A549 (cell line): Measurements from ENCODE around the gene FCSK. TPM values are rescaled to one million over a fixed set of nuclear protein-coding genes. Genes with fewer than 3 reads are reported as not detected.

Experiments used
- ATAC-seq, 2 experiments: fragments of 200-7000 bp in 1 of 2; fragments of >200 bp in 1 of 2; cut with Nextera tagmentation in 1 of 2; cut with Tn5 transposase in 1 of 2; 3 replicates each; pipeline versions ENCODE4 v1.8.0 to v1.9.1; 2018 to 2020; ENCODE audit warnings: mild to moderate bottlenecking in 1 of 2, moderate library complexity in 1 of 2
- CTCF ChIA-PET: fragments of 300-600 bp; sonication (Branson Sonifier 250); formaldehyde crosslinking; extraction: SDS; loops from one replicate; lab custom pipeline; 2021; ENCODE audit warnings: antibody characterized with exemption, inconsistent platforms; lab: Yijun Ruan, JAX
- POLR2A ChIA-PET: fragments of 350-600 bp; formaldehyde crosslinking; extraction: SDS; loops from one replicate; lab custom pipeline; 2021; ENCODE audit warnings: antibody characterized with exemption, inconsistent platforms; lab: Yijun Ruan, JAX
- DNase-seq, 2 experiments: peaks; one replicate each; pipeline versions ENCODE4 v3.0.0 to v3.0.0-alpha.2; 2011 to 2016; ENCODE audit warnings: low read depth in 1 of 2, low spot score in 1 of 2
- FAIRE-seq: peaks from 2 replicates; lab custom pipeline; 2011; peaks lifted over from hg19 to GRCh38; lab: Jason Lieb, UNC
- H3K27ac ChIP-seq, 2 experiments: fragments of >200 bp; sonication (Bioruptor Twin); formaldehyde crosslinking; 3 replicates each; pipeline ENCODE4 v1.5.1; 2016 to 2017
- H3K4me1 ChIP-seq: fragments of >200 bp; sonication (Bioruptor Twin); formaldehyde crosslinking; 3 replicates; pipeline ENCODE4 v1.6.1; 2016
- H3K4me2 ChIP-seq: fragments of >200 bp; sonication (Bioruptor Twin); formaldehyde crosslinking; 3 replicates; pipeline ENCODE4 v1.6.1; 2016
- H3K4me3 ChIP-seq: fragments of >200 bp; sonication (Bioruptor Twin); formaldehyde crosslinking; 3 replicates; pipeline ENCODE4 v1.5.1; 2016
- H3K9me3 ChIP-seq: fragments of >200 bp; sonication (Bioruptor Twin); formaldehyde crosslinking; 3 replicates; pipeline ENCODE4 v1.6.1; 2016
- ATOH8 ChIP-seq: fragments of 250-450 bp; sonication (Bioruptor Pico); IDR thresholded peaks from 2 replicates; pipeline ENCODE4 v1.5.0; 2020; ENCODE audit warnings: low read depth, mild to moderate bottlenecking, moderate library complexity
- BHLHE40 ChIP-seq: IDR thresholded peaks from 2 replicates; pipeline ENCODE4 v1.6.1; 2012; ENCODE audit warnings: low read depth, low read length, inconsistent platforms
- CBX2 ChIP-seq: fragments of 200-600 bp; sonication (generic); IDR thresholded peaks from 2 replicates; pipeline ENCODE4 v1.6.1; 2016; ENCODE audit warnings: low read depth, mild to moderate bottlenecking, borderline replicate concordance
- CHD2 ChIP-seq: fragments of 150-350 bp; IDR thresholded peaks from 2 replicates; pipeline ENCODE4 v1.6.1; 2014; ENCODE audit warnings: low read length; ENCODE audit not compliant: partially characterized antibody
- EHF ChIP-seq: fragments of 250-450 bp; sonication (Bioruptor Pico); IDR thresholded peaks from 2 replicates; pipeline ENCODE4 v1.5.0; 2020; ENCODE audit warnings: mild to moderate bottlenecking
- ELK1 ChIP-seq: fragments of 150-350 bp; IDR thresholded peaks from 2 replicates; pipeline ENCODE4 v1.6.1; 2014; ENCODE audit warnings: low read depth, mild to moderate bottlenecking, low read length
- FOSB ChIP-seq: fragments of 250-450 bp; sonication (Bioruptor Pico); IDR thresholded peaks from 2 replicates; pipeline ENCODE4 v1.5.0; 2020; ENCODE audit warnings: mild to moderate bottlenecking, moderate library complexity
- FOXS1 ChIP-seq: fragments of 250-450 bp; sonication (Bioruptor Pico); IDR thresholded peaks from 2 replicates; pipeline ENCODE4 v1.5.0; 2020; ENCODE audit warnings: mild to moderate bottlenecking, moderate library complexity
- GATA3 ChIP-seq: IDR thresholded peaks from 2 replicates; pipeline ENCODE4 v1.6.1; 2012; ENCODE audit warnings: borderline replicate concordance
- HES2 ChIP-seq: fragments of >200 bp; sonication (Bioruptor Twin); formaldehyde crosslinking; IDR thresholded peaks from 2 replicates; pipeline ENCODE4 v1.6.1; 2016
- JUNB ChIP-seq: fragments of >200 bp; sonication (Bioruptor Twin); formaldehyde crosslinking; IDR thresholded peaks from 2 replicates; pipeline ENCODE4 v1.6.1; 2016
- KDM1A ChIP-seq: fragments of 200-600 bp; sonication (generic); IDR thresholded peaks from 2 replicates; pipeline ENCODE4 v1.6.1; 2016; ENCODE audit warnings: low read depth, mild to moderate bottlenecking
- MAX ChIP-seq: IDR thresholded peaks from 2 replicates; pipeline ENCODE4 v1.6.1; 2012
- POLR2A ChIP-seq: IDR thresholded peaks from 2 replicates; pipeline ENCODE4 v1.6.1; 2012; ENCODE audit warnings: mild to moderate bottlenecking, low read length
- RAD21 ChIP-seq, 2 experiments: fragments of >200 bp in 1 of 2; sonication (Bioruptor Twin) in 1 of 2; formaldehyde crosslinking in 1 of 2; IDR thresholded peaks in 1 of 2; conservative IDR thresholded peaks in 1 of 2; 2 replicates in 1 of 2; 3 replicates in 1 of 2; pipeline ENCODE4 v1.6.1; 2012 to 2018; ENCODE audit warnings: inconsistent platforms in 1 of 2
- REST ChIP-seq: fragments of 200-600 bp; sonication (generic); IDR thresholded peaks from 2 replicates; pipeline ENCODE4 v1.6.1; 2016; ENCODE audit warnings: antibody characterized with exemption, mild to moderate bottlenecking, moderate library complexity
- RFX5 ChIP-seq: fragments of 450-650 bp; IDR thresholded peaks from 2 replicates; pipeline ENCODE4 v1.7.1; 2014; ENCODE audit warnings: antibody characterized with exemption, mild to moderate bottlenecking, moderate library complexity
- ZSCAN20 ChIP-seq: fragments of 250-450 bp; sonication (Bioruptor Pico); IDR thresholded peaks from 2 replicates; pipeline ENCODE4 v1.8.0; 2022; ENCODE audit warnings: mild to moderate bottlenecking, moderate library complexity
- WGBS: methylation state at CpG from one replicate; pipeline ENCODE4 v1.1.6; 2017; ENCODE audit errors: missing lambda C conversion rate; 5-methylcytosine and 5-hydroxymethylcytosine counted together
- polyA plus RNA-seq, 4 experiments: library from polyadenylated mRNA; depleted of rRNA in 3 of 4; stranded (reverse); fragments of >200 nt; fragmentation: RNase III in 1 of 4; extraction: RNeasy Plus Mini Kit Qiagen cat#74134 plus additional on column Dnase treatment in 1 of 4; gene quantifications; 2 replicates in 3 of 4; 3 replicates in 1 of 4; pipeline ENCODE4 v1.2.3, GENCODE V29; 2011 to 2017

FCSK gene
- polyA plus RNA-seq, 2 of the 4 experiments (the other 2 are of a cell fraction), result 5.7 to 6.8 TPM

- no peak for TF ChIP-seq CHD2
- TF ChIP-seq CBX2, result no peak
- TF ChIP-seq RAD21 (conservative IDR thresholded peaks at IDR 0.05 in 1 of 2, IDR thresholded peaks at IDR 0.05 in 1 of 2), result no peak
- no peak for TF ChIP-seq BHLHE40
These were observed 24.3 kb upstream of the FCSK start (continued) for GRCh38 chr16:70429888-70430666.

GRCh38 chr16:70430667-70431536, 23.5 kb upstream of the FCSK start:
- Histone ChIP-seq H3K27ac (peak overlapping the region; percentile 93 to 95), H3K4me2 (peak overlapping the region; percentile 81), H3K9me3 (no peaks in the 10 kb centered on the region), H3K4me1 (peaks cover 80% of the 10 kb centered on the region), H3K4me3 (no peak overlapping the region)
- ChIA-PET CTCF (interaction anchor here (0.7 to 1.0 kb wide), 2 partner anchors 39 to 60 kb away, joined by 3 read pairs; no protein-coding TSS in a partner anchor), POLR2A (interaction anchor here (1.0 to 3.0 kb wide), 2 partner anchors 23 to 50 kb away, joined by 5 to 8 read pairs; no protein-coding TSS in a partner anchor)
- FAIRE-seq, result no peak
- no peak for ATAC-seq
- 67% methylated on average over 11 of the region's 11 CpGs for WGBS
- no peak for TF ChIP-seq RFX5
- TF ChIP-seq MAX, result no peak
- TF ChIP-seq KDM1A, result no peak
- TF ChIP-seq ATOH8 (CRISPR knock-in tag), result no peak
- TF ChIP-seq ZSCAN20 (CRISPR knock-in tag), result no peak
- TF ChIP-seq EHF (CRISPR knock-in tag), result no peak
- no peak for TF ChIP-seq HES2
- no peak for TF ChIP-seq FOSB (CRISPR knock-in tag)
- no peak for TF ChIP-seq JUNB
- TF ChIP-seq POLR2A, result no peak
- TF ChIP-seq CHD2, result no peak
- TF ChIP-seq GATA3, result no peak
- TF ChIP-seq CBX2, result no peak
- TF ChIP-seq REST, result no peak
- no peak for TF ChIP-seq FOXS1 (CRISPR knock-in tag)
- no peak for TF ChIP-seq ELK1
- DNase-seq, result no peak
